ENCODE results near the gene SAMM50.

GRCh38 chr22:44003405-44004103, 48.3 kb downstream of the SAMM50 start:
- peak; percentile 52 for TF ChIP-seq CTCF (IDR thresholded peaks at IDR 0.05)
- TF ChIP-seq EZH2phosphoT487 (IDR thresholded peaks at IDR 0.05): no peak
- TF ChIP-seq EZH2 (IDR thresholded peaks at IDR 0.05): no peak
